HUES64 (cell line): ENCODE data around the gene MOB3B.

Experiments
- H3K27ac ChIP-seq: 2 replicates; pipeline ENCODE4 v1.7.0; 2013; ENCODE audit warnings: low read depth, low read length, inconsistent platforms
- H3K27me3 ChIP-seq: 2 replicates; pipeline ENCODE4 v1.6.1; 2013; ENCODE audit warnings: mild to moderate bottlenecking, low read length; ENCODE audit not compliant: insufficient read depth
- H3K36me3 ChIP-seq: 2 replicates; pipeline ENCODE4 v1.6.1; 2013; ENCODE audit warnings: mild to moderate bottlenecking, low read length; ENCODE audit not compliant: insufficient read depth
- H3K4me1 ChIP-seq: 2 replicates; pipeline ENCODE4 v1.6.1; 2013; ENCODE audit warnings: mild to moderate bottlenecking, low read length, moderate library complexity; ENCODE audit not compliant: insufficient read depth
- H3K4me3 ChIP-seq: 2 replicates; pipeline ENCODE4 v1.5.1; 2013; ENCODE audit warnings: mild to moderate bottlenecking, low read length, moderate library complexity
- H3K9ac ChIP-seq: 2 replicates; pipeline ENCODE4 v1.6.1; 2013; ENCODE audit warnings: mild to moderate bottlenecking, low read depth, low read length
- H3K9me3 ChIP-seq: 2 replicates; pipeline ENCODE4 v1.6.1; 2013; ENCODE audit warnings: low read depth, low read length; ENCODE audit not compliant: insufficient read depth
- WGBS: fragments of 150-250, 120-280 bp; methylation state at CpG from one replicate; pipeline ENCODE4 v1.1.7; 2013; ENCODE audit warnings: missing lambda C conversion rate; 5-methylcytosine and 5-hydroxymethylcytosine counted together

Gene MOB3B

GRCh38 chr9:27385606-27386322 is 143.8 kb downstream of the MOB3B start:
- Histone ChIP-seq H3K27ac (no peak overlapping the region), H3K9ac (no peak overlapping the region), H3K36me3 (no peaks in the 10 kb centered on the region), H3K27me3 (no peaks in the 10 kb centered on the region), H3K4me3 (no peak overlapping the region), H3K9me3 (no peaks in the 10 kb centered on the region), H3K4me1 (peaks cover 14% of the 10 kb centered on the region)
- 93% methylated on average over 4 of the region's 4 CpGs for WGBS

- no peaks in the 10 kb centered on the region for H3K27me3 ChIP-seq
Observed at GRCh38 chr9:27384262-27385014, 145.2 kb downstream of the MOB3B start.

DNA sequence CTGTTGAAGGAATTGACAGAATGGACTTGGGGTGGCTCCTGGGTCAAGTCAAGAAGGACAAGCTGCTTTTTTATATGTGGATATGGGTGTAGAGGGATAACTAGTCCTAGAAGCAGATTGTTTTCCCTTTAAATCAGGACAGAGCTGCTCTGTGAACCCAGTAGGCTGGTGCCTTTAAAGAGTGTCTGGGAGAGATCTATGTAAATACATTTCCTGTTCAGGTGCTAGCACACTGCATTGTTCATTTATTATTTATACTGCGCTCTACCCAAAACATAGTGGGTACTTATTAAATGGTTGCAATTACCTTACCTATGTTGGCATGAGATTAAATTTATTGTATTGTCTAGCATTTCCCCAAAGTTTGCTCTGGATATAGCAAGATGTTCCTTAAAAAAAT is 146.1 kb downstream of the MOB3B start:
- H3K4me1 ChIP-seq, result peaks cover 13% of the 10 kb centered on the region
- no peaks in the 10 kb centered on the region for H3K9me3 ChIP-seq
- H3K4me3 ChIP-seq, result no peak overlapping the region
- WGBS, result no CpG with 5 or more reads among the region's 1 CpG
- no peak overlapping the region for H3K9ac ChIP-seq
- H3K27me3 ChIP-seq, result no peaks in the 10 kb centered on the region
- H3K27ac ChIP-seq, result no peak overlapping the region
- no peaks in the 10 kb centered on the region for H3K36me3 ChIP-seq

More at GRCh38 chr9:27384262-27385014, 145.2 kb downstream of the MOB3B start:
- 94% methylated on average over 5 of the region's 5 CpGs for WGBS
- Histone ChIP-seq H3K36me3 (no peaks in the 10 kb centered on the region), H3K4me3 (no peak overlapping the region), H3K9me3 (no peaks in the 10 kb centered on the region), H3K27ac (no peak overlapping the region), H3K4me1 (peaks cover 13% of the 10 kb centered on the region), H3K9ac (no peak overlapping the region)

DNA sequence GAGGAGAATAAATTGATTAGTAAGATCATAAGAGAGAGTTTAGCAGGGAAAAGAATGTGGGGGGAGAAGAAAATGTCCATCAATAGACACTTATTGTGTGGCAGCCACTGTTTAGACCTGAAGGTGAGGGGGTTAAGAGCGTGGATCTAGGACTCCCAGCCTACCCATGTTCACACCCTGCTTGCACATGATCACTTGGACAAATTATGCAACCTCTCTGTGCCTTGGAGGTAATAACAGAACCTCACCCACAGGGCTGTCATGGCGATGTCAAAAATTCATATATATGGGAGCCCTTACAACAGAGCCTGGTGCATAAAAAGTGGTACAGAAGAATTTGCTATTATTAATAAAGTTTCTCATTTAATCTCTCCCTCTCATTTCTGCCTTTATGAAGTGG is 146.6 kb downstream of the MOB3B start:
- no peak overlapping the region for H3K27ac ChIP-seq
- no peaks in the 10 kb centered on the region for H3K27me3 ChIP-seq
- H3K9ac ChIP-seq, result no peak overlapping the region
- H3K4me3 ChIP-seq, result no peak overlapping the region
- no peaks in the 10 kb centered on the region for H3K36me3 ChIP-seq
- no peaks in the 10 kb centered on the region for H3K9me3 ChIP-seq
- WGBS, result 90% methylated on average over 2 of the region's 2 CpGs
- H3K4me1 ChIP-seq, result peaks cover 13% of the 10 kb centered on the region

GRCh38 chr9:27382308-27382707 is 147.3 kb downstream of the MOB3B start:
- Histone ChIP-seq H3K4me3 (no peak overlapping the region), H3K9me3 (no peaks in the 10 kb centered on the region), H3K9ac (no peak overlapping the region), H3K27me3 (no peaks in the 10 kb centered on the region), H3K36me3 (no peaks in the 10 kb centered on the region), H3K27ac (no peak overlapping the region), H3K4me1 (peaks cover 13% of the 10 kb centered on the region)
- WGBS, result 84% methylated on average over 4 of the region's 4 CpGs

GRCh38 chr9:27379311-27380251 is 150.0 kb downstream of the MOB3B start:
- no peaks in the 10 kb centered on the region for H3K9me3 ChIP-seq
- H3K9ac ChIP-seq, result no peak overlapping the region
- H3K27me3 ChIP-seq, result no peaks in the 10 kb centered on the region
- no peak overlapping the region for H3K4me3 ChIP-seq
- no peak overlapping the region for H3K27ac ChIP-seq
- H3K4me1 ChIP-seq, result peaks cover 19% of the 10 kb centered on the region
- H3K36me3 ChIP-seq, result no peaks in the 10 kb centered on the region
- WGBS, result 94% methylated on average over 8 of the region's 8 CpGs

GRCh38 chr9:27377811-27378456 is 151.7 kb downstream of the MOB3B start:
- no peaks in the 10 kb centered on the region for H3K9me3 ChIP-seq
- no peaks in the 10 kb centered on the region for H3K36me3 ChIP-seq
- WGBS, result 64% methylated on average over 1 of the region's 1 CpG
- peaks cover 19% of the 10 kb centered on the region for H3K4me1 ChIP-seq
- H3K4me3 ChIP-seq, result no peak overlapping the region
- H3K27me3 ChIP-seq, result no peaks in the 10 kb centered on the region
- H3K27ac ChIP-seq, result no peak overlapping the region
- no peak overlapping the region for H3K9ac ChIP-seq

DNA sequence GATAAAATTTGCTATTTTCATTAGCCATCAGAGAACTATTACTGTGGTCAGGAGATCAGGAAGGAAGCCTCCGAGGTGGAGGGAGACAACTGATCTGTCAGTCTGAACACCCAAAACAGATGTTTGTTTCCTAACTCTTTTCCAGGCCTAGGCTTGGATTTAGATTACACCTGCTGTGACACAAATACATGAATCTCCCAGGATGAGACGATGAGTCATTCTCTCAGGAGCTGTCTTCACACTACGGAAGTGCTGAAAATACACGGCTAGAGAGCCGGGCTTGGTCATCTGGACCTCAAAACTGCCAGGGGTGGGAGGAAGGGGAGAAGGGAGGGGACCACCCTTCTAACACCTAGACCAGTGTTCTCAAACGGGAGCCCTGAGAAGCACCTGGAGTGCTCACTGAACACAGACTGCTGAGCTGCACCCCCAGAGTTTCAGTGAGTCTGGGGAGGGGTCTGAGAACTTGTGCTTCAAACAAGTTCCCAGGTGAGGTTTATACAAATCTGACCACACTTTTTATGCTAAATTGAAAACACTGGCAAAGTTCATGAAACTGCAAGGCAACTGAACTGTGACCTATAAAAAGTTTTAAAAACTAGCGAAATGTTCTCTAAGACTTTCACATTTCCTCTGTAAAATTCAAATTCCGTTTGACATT is 152.3 kb downstream of the MOB3B start:
- H3K36me3 ChIP-seq, result no peaks in the 10 kb centered on the region
- WGBS, result 53% methylated on average over 8 of the region's 8 CpGs
- no peak overlapping the region for H3K9ac ChIP-seq
- no peak overlapping the region for H3K4me3 ChIP-seq
- peaks cover 19% of the 10 kb centered on the region for H3K4me1 ChIP-seq
- no peaks in the 10 kb centered on the region for H3K27me3 ChIP-seq
- no peaks in the 10 kb centered on the region for H3K9me3 ChIP-seq
- H3K27ac ChIP-seq, result no peak overlapping the region

DNA sequence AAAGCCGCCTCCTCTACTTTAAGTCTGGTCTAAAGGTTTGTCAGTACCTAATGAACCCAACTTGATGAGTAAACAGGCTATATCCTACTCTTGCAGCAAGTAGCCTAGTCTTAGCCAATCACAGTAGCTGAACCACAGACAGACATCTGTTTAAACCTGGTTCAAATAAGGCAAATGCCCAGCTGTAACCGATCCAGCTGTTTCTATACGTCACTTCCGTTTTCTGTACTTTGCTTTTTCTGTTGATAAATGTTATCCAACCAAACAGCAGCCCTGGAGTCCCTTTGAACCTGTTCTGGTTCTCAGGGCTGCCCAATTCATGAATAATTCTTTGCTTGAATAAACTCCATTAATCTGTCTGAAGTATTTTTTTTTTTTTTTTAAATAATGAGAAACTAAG is 155.8 kb downstream of the MOB3B start:
- 94% methylated on average over 4 of the region's 4 CpGs for WGBS
- Histone ChIP-seq H3K27ac (no peak overlapping the region), H3K9ac (no peak overlapping the region), H3K4me1 (peaks cover 45% of the 10 kb centered on the region), H3K36me3 (no peaks in the 10 kb centered on the region), H3K4me3 (no peak overlapping the region), H3K27me3 (no peaks in the 10 kb centered on the region), H3K9me3 (peaks cover 3% of the 10 kb centered on the region; the same call in 1 of the 2 replicates)

GRCh38 chr9:27372615-27373014 is 157.0 kb downstream of the MOB3B start:
- Histone ChIP-seq H3K36me3 (no peaks in the 10 kb centered on the region), H3K27me3 (no peaks in the 10 kb centered on the region), H3K4me3 (no peak overlapping the region), H3K27ac (no peak overlapping the region), H3K9me3 (peaks cover 3% of the 10 kb centered on the region; the same call in 1 of the 2 replicates), H3K4me1 (peaks cover 56% of the 10 kb centered on the region), H3K9ac (no peak overlapping the region)
- 91% methylated on average over 1 of the region's 1 CpG for WGBS
